ENCODE results near the gene CDH19.
"Not testable (repeated sequence)": the region's sequence is repeated elsewhere in the genome, so short reads cannot be mapped to it uniquely, and the experiment has no call there.

CDH19 gene

GRCh38 chr18:66510357-66511045 is 93.4 kb downstream of the CDH19 start:
- Histone ChIP-seq H3K4me1 (ENCODE audit: insufficient read depth, insufficient read length) (no peaks in the 10 kb centered on the region), H3K27me3 (ENCODE audit: insufficient read depth, insufficient read length) (no peaks in the 10 kb centered on the region), H3K9me3 (ENCODE audit: insufficient read depth, low read length) (no peaks in the 10 kb centered on the region), H3K36me3 (ENCODE audit: insufficient read depth, insufficient read length, low read length) (no peaks in the 10 kb centered on the region), H3K9ac (ENCODE audit: insufficient read length, low read depth) (no peak overlapping the region), H3K4me3 (ENCODE audit: insufficient read length, low read depth) (no peak overlapping the region)
- no peak for DNase-seq (ENCODE audit: low read depth, low spot score)
- TF ChIP-seq SUZ12 (IDR thresholded peaks at IDR 0.05; ENCODE audit: extremely low read depth, insufficient read depth, insufficient read length), result no peak
- no peak for TF ChIP-seq ZNF274 (IDR thresholded peaks at IDR 0.05; ENCODE audit: low read depth, low read length)
- TF ChIP-seq YY1 (IDR thresholded peaks at IDR 0.05; ENCODE audit: insufficient read depth, insufficient read length), result no peak

- DNase-seq (ENCODE audit: low read depth, low spot score), result no peak
- Histone ChIP-seq H3K9ac (ENCODE audit: insufficient read length, low read depth) (no peak overlapping the region), H3K4me1 (ENCODE audit: insufficient read depth, insufficient read length) (no peaks in the 10 kb centered on the region), H3K27me3 (ENCODE audit: insufficient read depth, insufficient read length) (no peaks in the 10 kb centered on the region), H3K9me3 (ENCODE audit: insufficient read depth, low read length) (no peaks in the 10 kb centered on the region), H3K36me3 (ENCODE audit: insufficient read depth, insufficient read length, low read length) (no peaks in the 10 kb centered on the region), H3K4me3 (ENCODE audit: insufficient read length, low read depth) (no peak overlapping the region)
- TF ChIP-seq SUZ12 (IDR thresholded peaks at IDR 0.05; ENCODE audit: extremely low read depth, insufficient read depth, insufficient read length) (no peak), ZNF274 (IDR thresholded peaks at IDR 0.05; ENCODE audit: low read depth, low read length) (no peak), YY1 (IDR thresholded peaks at IDR 0.05; ENCODE audit: insufficient read depth, insufficient read length) (no peak)
Measured at GRCh38 chr18:66508937-66509336, 95.0 kb downstream of the CDH19 start.

GRCh38 chr18:66506178-66506577 is 97.7 kb downstream of the CDH19 start:
- Histone ChIP-seq H3K4me3 (ENCODE audit: insufficient read length, low read depth) (no peak overlapping the region), H3K36me3 (ENCODE audit: insufficient read depth, insufficient read length, low read length) (no peaks in the 10 kb centered on the region), H3K9ac (ENCODE audit: insufficient read length, low read depth) (no peak overlapping the region), H3K27me3 (ENCODE audit: insufficient read depth, insufficient read length) (no peaks in the 10 kb centered on the region), H3K9me3 (ENCODE audit: insufficient read depth, low read length) (no peaks in the 10 kb centered on the region), H3K4me1 (ENCODE audit: insufficient read depth, insufficient read length) (no peaks in the 10 kb centered on the region)
- DNase-seq (ENCODE audit: low read depth, low spot score), result no peak
- TF ChIP-seq SUZ12 (IDR thresholded peaks at IDR 0.05; ENCODE audit: extremely low read depth, insufficient read depth, insufficient read length), result no peak
- TF ChIP-seq YY1 (IDR thresholded peaks at IDR 0.05; ENCODE audit: insufficient read depth, insufficient read length), result no peak
- no peak for TF ChIP-seq ZNF274 (IDR thresholded peaks at IDR 0.05; ENCODE audit: low read depth, low read length)

GRCh38 chr18:66497351-66497750 is 106.5 kb downstream of the CDH19 start:
- H3K4me1 ChIP-seq (ENCODE audit: insufficient read depth, insufficient read length), result no peaks in the 10 kb centered on the region
- no peak for DNase-seq (ENCODE audit: low read depth, low spot score)
- no peaks in the 10 kb centered on the region for H3K9me3 ChIP-seq (ENCODE audit: insufficient read depth, low read length)
- H3K27me3 ChIP-seq (ENCODE audit: insufficient read depth, insufficient read length), result no peaks in the 10 kb centered on the region
- TF ChIP-seq ZNF274 (IDR thresholded peaks at IDR 0.05; ENCODE audit: low read depth, low read length), result no peak
- TF ChIP-seq SUZ12 (IDR thresholded peaks at IDR 0.05; ENCODE audit: extremely low read depth, insufficient read depth, insufficient read length), result no peak
- no peak for TF ChIP-seq YY1 (IDR thresholded peaks at IDR 0.05; ENCODE audit: insufficient read depth, insufficient read length)
- no peaks in the 10 kb centered on the region for H3K36me3 ChIP-seq (ENCODE audit: insufficient read depth, insufficient read length, low read length)
- H3K9ac ChIP-seq (ENCODE audit: insufficient read length, low read depth), result no peak overlapping the region
- no peak overlapping the region for H3K4me3 ChIP-seq (ENCODE audit: insufficient read length, low read depth)

- H3K27me3 ChIP-seq (ENCODE audit: insufficient read depth, insufficient read length), result no peaks in the 10 kb centered on the region
- no peak overlapping the region for H3K9ac ChIP-seq (ENCODE audit: insufficient read length, low read depth)
- H3K36me3 ChIP-seq (ENCODE audit: insufficient read depth, insufficient read length, low read length), result no peaks in the 10 kb centered on the region
- no peaks in the 10 kb centered on the region for H3K9me3 ChIP-seq (ENCODE audit: insufficient read depth, low read length)
- no peak overlapping the region for H3K4me3 ChIP-seq (ENCODE audit: insufficient read length, low read depth)
- DNase-seq (ENCODE audit: low read depth, low spot score), result peak; percentile 57
- no peaks in the 10 kb centered on the region for H3K4me1 ChIP-seq (ENCODE audit: insufficient read depth, insufficient read length)
- TF ChIP-seq SUZ12 (IDR thresholded peaks at IDR 0.05; ENCODE audit: extremely low read depth, insufficient read depth, insufficient read length), result no peak
- no peak for TF ChIP-seq ZNF274 (IDR thresholded peaks at IDR 0.05; ENCODE audit: low read depth, low read length)
- no peak for TF ChIP-seq YY1 (IDR thresholded peaks at IDR 0.05; ENCODE audit: insufficient read depth, insufficient read length)
Measured at GRCh38 chr18:66495844-66496243, 108.0 kb downstream of the CDH19 start.

- no peak overlapping the region for H3K4me3 ChIP-seq (ENCODE audit: insufficient read length, low read depth)
- no peak for DNase-seq (ENCODE audit: low read depth, low spot score)
- H3K4me1 ChIP-seq (ENCODE audit: insufficient read depth, insufficient read length), result no peaks in the 10 kb centered on the region
- no peaks in the 10 kb centered on the region for H3K36me3 ChIP-seq (ENCODE audit: insufficient read depth, insufficient read length, low read length)
- H3K9ac ChIP-seq (ENCODE audit: insufficient read length, low read depth), result no peak overlapping the region
- H3K27me3 ChIP-seq (ENCODE audit: insufficient read depth, insufficient read length), result no peaks in the 10 kb centered on the region
- TF ChIP-seq SUZ12 (IDR thresholded peaks at IDR 0.05; ENCODE audit: extremely low read depth, insufficient read depth, insufficient read length) (no peak), ZNF274 (IDR thresholded peaks at IDR 0.05; ENCODE audit: low read depth, low read length) (no peak), YY1 (IDR thresholded peaks at IDR 0.05; ENCODE audit: insufficient read depth, insufficient read length) (no peak)
- no peaks in the 10 kb centered on the region for H3K9me3 ChIP-seq (ENCODE audit: insufficient read depth, low read length)
Measured at GRCh38 chr18:66473882-66474281, 130.0 kb downstream of the CDH19 start.

GRCh38 chr18:66466184-66466583 is 137.7 kb downstream of the CDH19 start:
- not testable (repeated sequence) for H3K4me3 ChIP-seq (ENCODE audit: insufficient read length, low read depth); H3K9ac ChIP-seq (ENCODE audit: insufficient read length, low read depth); H3K27me3 ChIP-seq (ENCODE audit: insufficient read depth, insufficient read length); H3K9me3 ChIP-seq (ENCODE audit: insufficient read depth, low read length); H3K4me1 ChIP-seq (ENCODE audit: insufficient read depth, insufficient read length); H3K36me3 ChIP-seq (ENCODE audit: insufficient read depth, insufficient read length, low read length); DNase-seq (ENCODE audit: low read depth, low spot score)

Measured in NT2/D1 (cell line).